Astrocyte (in vitro differentiated cells and primary cell): ENCODE measurements around the gene NHERF2.

Source experiments
- CTCF ChIP-seq: IDR thresholded peaks from 2 replicates; pipeline ENCODE4 v1.5.1; 2011; ENCODE audit warnings: low read depth, mild to moderate bottlenecking, inconsistent platforms, low read length, moderate library complexity; ENCODE audit not compliant: insufficient read depth
- EZH2 ChIP-seq: IDR thresholded peaks from 2 replicates; pipeline ENCODE4 v1.6.1; 2012; ENCODE audit warnings: mild to moderate bottlenecking, low read length, inconsistent platforms; ENCODE audit not compliant: insufficient read depth

GRCh38 chr16:2034696-2035430 is 8.2 kb downstream of the NHERF2 start:
- TF ChIP-seq CTCF, result no peak
- no peak for TF ChIP-seq EZH2
